ENCODE measurements around the gene SETD4. TPM values are rescaled to one million over a fixed set of nuclear protein-coding genes. Genes with fewer than 3 reads are reported as not detected.
A peak's percentile ranks its signal among the peaks of the same experiment; 100 is the strongest.

Gene SETD4
- total RNA-seq, 1 donor from 2014 or later = 21.6 TPM

- Histone ChIP-seq H3K79me2 (ENCODE audit: low read depth) (no peaks in the 10 kb centered on the region), H3K9ac (no peak overlapping the region), H3K4me2 (no peak overlapping the region), H3K27ac (no peak overlapping the region), H3K4me1 (no peaks in the 10 kb centered on the region), H3K9me3 (ENCODE audit: low read depth) (no peaks in the 10 kb centered on the region), H3K36me3 (no peaks in the 10 kb centered on the region), H3K4me3 (no peak overlapping the region), H4K20me1 (ENCODE audit: low read depth) (no peaks in the 10 kb centered on the region), H3F3A (ENCODE audit: low read depth) (no peaks in the 10 kb centered on the region), H2AFZ (replicated peaks) (no peak overlapping the region), H3K27me3 (no peaks in the 10 kb centered on the region)
- H3K27me3 Mint-ChIP-seq (ENCODE audit: insufficient read depth, low read depth) = peaks cover 3% of the 10 kb centered on the region
- peaks cover 6% of the 10 kb centered on the region for H3K4me1 Mint-ChIP-seq
- no peak for DNase-seq (ENCODE audit: low spot score)
- H3K4me3 Mint-ChIP-seq = no peak overlapping the region
- H3K36me3 Mint-ChIP-seq = peaks cover 24% of the 10 kb centered on the region
- H3K27ac Mint-ChIP-seq = no peak overlapping the region
- no peaks in the 10 kb centered on the region for H3K9me3 Mint-ChIP-seq
- TF ChIP-seq EZH2phosphoT487 (IDR thresholded peaks at IDR 0.05) (no peak), CTCF (IDR thresholded peaks at IDR 0.05) (no peak), EZH2 (IDR thresholded peaks at IDR 0.05) (no peak)
Observed at GRCh38 chr21:36034211-36034913, 26.0 kb downstream of the SETD4 start.

- no peak overlapping the region for H2AFZ ChIP-seq (replicated peaks)
- TF ChIP-seq EZH2 (IDR thresholded peaks at IDR 0.05) = no peak
- no peak for TF ChIP-seq EZH2phosphoT487 (IDR thresholded peaks at IDR 0.05)
- no peak for TF ChIP-seq CTCF (IDR thresholded peaks at IDR 0.05)
- peaks cover 4% of the 10 kb centered on the region for H3K4me1 Mint-ChIP-seq
- H3K4me2 ChIP-seq = no peak overlapping the region
- peaks cover 19% of the 10 kb centered on the region for H3K36me3 Mint-ChIP-seq
- no peaks in the 10 kb centered on the region for H3K27me3 ChIP-seq
- no peaks in the 10 kb centered on the region for H3F3A ChIP-seq (ENCODE audit: low read depth)
- H3K27ac ChIP-seq = peak overlapping the region; percentile 53
- H3K4me3 Mint-ChIP-seq = no peak overlapping the region
- H3K4me1 ChIP-seq = no peaks in the 10 kb centered on the region
- H3K4me3 ChIP-seq = no peak overlapping the region
- no peaks in the 10 kb centered on the region for H3K36me3 ChIP-seq
- H3K9me3 Mint-ChIP-seq = no peaks in the 10 kb centered on the region
- no peak overlapping the region for H3K27ac Mint-ChIP-seq
- no peaks in the 10 kb centered on the region for H4K20me1 ChIP-seq (ENCODE audit: low read depth)
- no peaks in the 10 kb centered on the region for H3K79me2 ChIP-seq (ENCODE audit: low read depth)
- H3K9ac ChIP-seq = no peak overlapping the region
- peaks cover 3% of the 10 kb centered on the region for H3K27me3 Mint-ChIP-seq (ENCODE audit: insufficient read depth, low read depth)
- DNase-seq (ENCODE audit: low spot score) = no peak
- H3K9me3 ChIP-seq (ENCODE audit: low read depth) = no peaks in the 10 kb centered on the region
Observed at GRCh38 chr21:36032647-36033406, 27.5 kb downstream of the SETD4 start.

GRCh38 chr21:36030581-36031189, 29.6 kb downstream of the SETD4 start:
- no peaks in the 10 kb centered on the region for H3K36me3 ChIP-seq
- Mint-ChIP-seq H3K9me3 (no peaks in the 10 kb centered on the region), H3K36me3 (peaks cover 11% of the 10 kb centered on the region), H3K4me1 (peaks cover 4% of the 10 kb centered on the region), H3K4me3 (no peak overlapping the region), H3K27me3 (ENCODE audit: insufficient read depth, low read depth) (peaks cover 2% of the 10 kb centered on the region), H3K27ac (no peak overlapping the region)
- H3K9me3 ChIP-seq (ENCODE audit: low read depth) = no peaks in the 10 kb centered on the region
- H3K9ac ChIP-seq = no peak overlapping the region
- no peaks in the 10 kb centered on the region for H3K27me3 ChIP-seq
- DNase-seq (ENCODE audit: low spot score) = no peak
- H3K4me2 ChIP-seq = no peak overlapping the region
- H3F3A ChIP-seq (ENCODE audit: low read depth) = no peaks in the 10 kb centered on the region
- H2AFZ ChIP-seq (replicated peaks) = no peak overlapping the region
- H3K27ac ChIP-seq = no peak overlapping the region
- no peak overlapping the region for H3K4me3 ChIP-seq
- H3K79me2 ChIP-seq (ENCODE audit: low read depth) = no peaks in the 10 kb centered on the region
- TF ChIP-seq EZH2phosphoT487 (IDR thresholded peaks at IDR 0.05) = no peak
- no peak for TF ChIP-seq CTCF (IDR thresholded peaks at IDR 0.05)
- TF ChIP-seq EZH2 (IDR thresholded peaks at IDR 0.05) = no peak
- no peaks in the 10 kb centered on the region for H4K20me1 ChIP-seq (ENCODE audit: low read depth)
- no peaks in the 10 kb centered on the region for H3K4me1 ChIP-seq

Measured in neural progenitor cell (in vitro differentiated cells).